WERI-Rb-1 (cell line): ENCODE results near the gene ARHGEF10L.

Experiments
- DNase-seq: peaks from one replicate; pipeline ENCODE4 v3.0.0-alpha.2; 2020
- H3K27ac ChIP-seq: fragments of 250-450 bp; sonication (Bioruptor Pico); 2 replicates; pipeline ENCODE4 v1.5.1; 2020; ENCODE audit warnings: mild to moderate bottlenecking, moderate library complexity
- H3K27me3 ChIP-seq: fragments of 250-450 bp; sonication (Bioruptor Pico); 2 replicates; pipeline ENCODE4 v1.5.1; 2021; ENCODE audit warnings: mild to moderate bottlenecking, low read depth, moderate library complexity; ENCODE audit not compliant: insufficient read depth, severe bottlenecking
- H3K36me3 ChIP-seq: fragments of 250-450 bp; sonication (Bioruptor Pico); 2 replicates; pipeline ENCODE4 v1.5.1; 2020; ENCODE audit warnings: mild to moderate bottlenecking, moderate library complexity
- H3K4me3 ChIP-seq: 2 replicates; pipeline ENCODE4 v1.5.1; 2011; ENCODE audit warnings: low read depth, mild to moderate bottlenecking, control low read depth, low read length
- H3K9me3 ChIP-seq: fragments of 250-450 bp; sonication (Bioruptor Pico); 2 replicates; pipeline ENCODE4 v1.5.1; 2021; ENCODE audit warnings: mild to moderate bottlenecking, moderate library complexity; ENCODE audit not compliant: severe bottlenecking
- TF ChIP-seq, protein P1 (sequence below): IDR thresholded peaks from 2 replicates; pipeline ENCODE4 v1.5.1; 2011; ENCODE audit warnings: low read depth, mild to moderate bottlenecking, control low read depth, inconsistent platforms, low read length

ARHGEF10L gene

DNA sequence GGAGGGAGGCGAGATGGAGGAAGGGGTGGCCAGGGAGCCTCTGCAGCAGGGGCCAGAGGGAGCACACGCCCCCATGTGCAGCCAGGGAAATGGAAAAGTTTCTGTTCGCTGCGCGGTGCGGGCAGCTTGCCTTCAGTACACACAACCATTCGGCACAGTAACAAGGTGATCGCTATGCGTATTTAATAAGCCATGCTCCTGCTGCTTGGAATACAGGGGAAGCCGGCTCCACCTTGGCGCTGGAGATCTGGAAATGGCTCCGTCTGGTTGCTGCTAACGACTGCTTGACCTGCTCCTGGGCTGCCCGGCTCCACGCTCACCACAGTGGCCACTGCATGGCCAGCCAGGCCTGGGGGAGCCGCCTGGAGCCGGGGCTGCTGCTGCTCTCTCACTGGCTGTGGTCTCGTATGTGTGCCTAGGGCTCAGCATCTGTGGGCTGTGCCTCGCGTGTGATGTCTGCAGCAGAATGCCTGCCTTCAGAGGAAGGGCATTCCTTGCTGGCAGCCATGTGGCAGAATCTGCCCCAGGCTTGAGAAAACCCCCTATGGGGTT is 129.2 kb downstream of the ARHGEF10L start:
- Histone ChIP-seq H3K27me3 (no peaks in the 10 kb centered on the region), H3K4me3 (no peak overlapping the region), H3K36me3 (peaks cover 20% of the 10 kb centered on the region), H3K27ac (peak overlapping the region; percentile 2; the same call in 1 of the 2 replicates), H3K9me3 (no peaks in the 10 kb centered on the region)
- TF ChIP-seq, protein P1, sequence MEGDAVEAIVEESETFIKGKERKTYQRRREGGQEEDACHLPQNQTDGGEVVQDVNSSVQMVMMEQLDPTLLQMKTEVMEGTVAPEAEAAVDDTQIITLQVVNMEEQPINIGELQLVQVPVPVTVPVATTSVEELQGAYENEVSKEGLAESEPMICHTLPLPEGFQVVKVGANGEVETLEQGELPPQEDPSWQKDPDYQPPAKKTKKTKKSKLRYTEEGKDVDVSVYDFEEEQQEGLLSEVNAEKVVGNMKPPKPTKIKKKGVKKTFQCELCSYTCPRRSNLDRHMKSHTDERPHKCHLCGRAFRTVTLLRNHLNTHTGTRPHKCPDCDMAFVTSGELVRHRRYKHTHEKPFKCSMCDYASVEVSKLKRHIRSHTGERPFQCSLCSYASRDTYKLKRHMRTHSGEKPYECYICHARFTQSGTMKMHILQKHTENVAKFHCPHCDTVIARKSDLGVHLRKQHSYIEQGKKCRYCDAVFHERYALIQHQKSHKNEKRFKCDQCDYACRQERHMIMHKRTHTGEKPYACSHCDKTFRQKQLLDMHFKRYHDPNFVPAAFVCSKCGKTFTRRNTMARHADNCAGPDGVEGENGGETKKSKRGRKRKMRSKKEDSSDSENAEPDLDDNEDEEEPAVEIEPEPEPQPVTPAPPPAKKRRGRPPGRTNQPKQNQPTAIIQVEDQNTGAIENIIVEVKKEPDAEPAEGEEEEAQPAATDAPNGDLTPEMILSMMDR = no peak
- DNase-seq = no peak

- Histone ChIP-seq H3K27me3 (no peaks in the 10 kb centered on the region), H3K36me3 (peaks cover 20% of the 10 kb centered on the region), H3K27ac (no peak overlapping the region)
Observed at GRCh38 chr1:17669305-17669704, 129.8 kb downstream of the ARHGEF10L start.

GRCh38 chr1:17669866-17670451 is 130.5 kb downstream of the ARHGEF10L start:
- Histone ChIP-seq H3K36me3 (peaks cover 14% of the 10 kb centered on the region), H3K9me3 (no peaks in the 10 kb centered on the region), H3K27me3 (no peaks in the 10 kb centered on the region), H3K27ac (peak overlapping the region; percentile 82; the same call in 1 of the 2 replicates), H3K4me3 (no peak overlapping the region)
- no peak for DNase-seq
- TF ChIP-seq, protein P1 = no peak

More at GRCh38 chr1:17669305-17669704, 129.8 kb downstream of the ARHGEF10L start:
- no peak for DNase-seq
- Histone ChIP-seq H3K9me3 (no peaks in the 10 kb centered on the region), H3K4me3 (no peak overlapping the region)
- TF ChIP-seq, protein P1 = no peak

- Histone ChIP-seq H3K27me3 (no peaks in the 10 kb centered on the region), H3K27ac (peak overlapping the region; percentile 82), H3K9me3 (no peaks in the 10 kb centered on the region), H3K36me3 (peaks cover 7% of the 10 kb centered on the region; the same call in 1 of the 2 replicates), H3K4me3 (no peak overlapping the region)
- TF ChIP-seq, protein P1 = no peak
- no peak for DNase-seq
Observed at GRCh38 chr1:17670587-17671313, 131.3 kb downstream of the ARHGEF10L start.

- Histone ChIP-seq H3K9me3 (no peaks in the 10 kb centered on the region), H3K4me3 (no peak overlapping the region), H3K36me3 (peaks cover 7% of the 10 kb centered on the region; the same call in 1 of the 2 replicates), H3K27ac (peak overlapping the region; percentile 82), H3K27me3 (no peaks in the 10 kb centered on the region)
- DNase-seq = peak; percentile 88
- TF ChIP-seq, protein P1 = no peak
Observed at GRCh38 chr1:17671314-17671705, 131.8 kb downstream of the ARHGEF10L start.
